IPS DF 4.7 (cell line): ENCODE data around the gene ADCK1.
"Not testable (repeated sequence)": the region's sequence is repeated elsewhere in the genome, so short reads cannot be mapped to it uniquely, and the experiment has no call there.

Source experiments
- DNase-seq: peaks from one replicate; pipeline ENCODE4 v3.0.0-alpha.2; 2013; ENCODE audit warnings: low spot score; ENCODE audit errors: extremely low read depth

Gene ADCK1

GRCh38 chr14:77936138-77936639, 136.3 kb downstream of the ADCK1 start:
- no peak for DNase-seq

GRCh38 chr14:77947372-77947771, 147.5 kb downstream of the ADCK1 start:
- no peak for DNase-seq

GRCh38 chr14:77950371-77951063, 150.6 kb downstream of the ADCK1 start:
- DNase-seq = no peak

- DNase-seq = no peak
Observed at GRCh38 chr14:77955816-77956484, 156.0 kb downstream of the ADCK1 start.

- not testable (repeated sequence) for DNase-seq
Observed at GRCh38 chr14:77959686-77960085, 159.8 kb downstream of the ADCK1 start.

- DNase-seq = no peak
Observed at GRCh38 chr14:77961847-77962580, 162.1 kb downstream of the ADCK1 start.

- no peak for DNase-seq
Observed at GRCh38 chr14:77962731-77963520, 163.0 kb downstream of the ADCK1 start.

- no peak for DNase-seq
Observed at GRCh38 chr14:77964586-77964985, 164.7 kb downstream of the ADCK1 start.

GRCh38 chr14:77965050-77965449, 165.1 kb downstream of the ADCK1 start:
- DNase-seq = no peak

GRCh38 chr14:77965919-77966435, 166.1 kb downstream of the ADCK1 start:
- no peak for DNase-seq

GRCh38 chr14:77967110-77967509, 167.2 kb downstream of the ADCK1 start:
- no peak for DNase-seq

- no peak for DNase-seq
Observed at GRCh38 chr14:77970646-77971045, 170.7 kb downstream of the ADCK1 start.

- no peak for DNase-seq
Observed at GRCh38 chr14:77973246-77973645, 173.3 kb downstream of the ADCK1 start.

- DNase-seq = no peak
Observed at GRCh38 chr14:77976591-77976990, 176.7 kb downstream of the ADCK1 start.

- DNase-seq = no peak
Observed at GRCh38 chr14:77979171-77979570, 179.3 kb downstream of the ADCK1 start.

- no peak for DNase-seq
Observed at GRCh38 chr14:77979666-77980351, 179.9 kb downstream of the ADCK1 start.

- no peak for DNase-seq
Observed at GRCh38 chr14:77980475-77981321, 180.8 kb downstream of the ADCK1 start.
